Activated B cell treated with CpG ODN at 0.5 μM for 24 hours (primary cell): ENCODE results near the gene DLG2. TPM values are rescaled to one million over a fixed set of nuclear protein-coding genes. Genes with fewer than 3 reads are reported as not detected.

Experiments
- ATAC-seq: fragments of 200-7000 bp; cut with Tn5 transposase; one replicate; pipeline ENCODE4 v1.10.0; 2021; ENCODE audit warnings: low read depth, mild to moderate bottlenecking, moderate library complexity
- CTCF ChIA-PET: fragments of 350-600 bp; sonication (Branson Sonifier 250); formaldehyde crosslinking; loops from one replicate; lab custom pipeline; 2021; ENCODE audit warnings: antibody characterized with exemption; lab: Charles Lee
- POLR2A ChIA-PET: fragments of 350-600 bp; sonication (Branson Sonifier 250); formaldehyde crosslinking; loops from one replicate; lab custom pipeline; 2021; ENCODE audit warnings: antibody characterized with exemption; lab: Charles Lee
- DNase-seq: peaks from one replicate; pipeline ENCODE4 v3.0.0; 2022
- H3K27ac Mint-ChIP-seq: one replicate; pipeline ENCODE4 v1.8.0; 2020; ENCODE audit warnings: mixed read lengths
- H3K27me3 Mint-ChIP-seq: one replicate; pipeline ENCODE4 v1.8.0; 2021; ENCODE audit warnings: mixed read lengths
- H3K36me3 Mint-ChIP-seq: one replicate; pipeline ENCODE4 v1.8.0; 2021; ENCODE audit warnings: low read depth, mixed read lengths
- H3K4me1 Mint-ChIP-seq: one replicate; pipeline ENCODE4 v1.8.0; 2021; ENCODE audit warnings: mixed read lengths
- H3K4me3 Mint-ChIP-seq: one replicate; pipeline ENCODE4 v1.8.0; 2020; ENCODE audit warnings: mild to moderate bottlenecking, mixed read lengths
- H3K9me3 Mint-ChIP-seq: one replicate; pipeline ENCODE4 v1.8.0; 2020; ENCODE audit warnings: mixed read lengths
- intact Hi-C: fragments of 100-400 bp; cut with micrococcal nuclease; formaldehyde crosslinking; loops from one replicate; pipeline ENCODE4 v1.15.1; 2024
- total RNA-seq: library from RNA; stranded (reverse); gene quantifications from 2 replicates; pipeline ENCODE4 v1.2.3, GENCODE V29; 2022
- TF ChIP-seq, protein P1 (sequence below): fragments of 200-600 bp; IDR thresholded peaks from one replicate; pipeline ENCODE4 v1.8.0; 2022; ENCODE audit warnings: antibody characterized with exemption, mild to moderate bottlenecking

DLG2 gene
- total RNA-seq, 1 donor from 2014 or later = 2.7 TPM

DNA sequence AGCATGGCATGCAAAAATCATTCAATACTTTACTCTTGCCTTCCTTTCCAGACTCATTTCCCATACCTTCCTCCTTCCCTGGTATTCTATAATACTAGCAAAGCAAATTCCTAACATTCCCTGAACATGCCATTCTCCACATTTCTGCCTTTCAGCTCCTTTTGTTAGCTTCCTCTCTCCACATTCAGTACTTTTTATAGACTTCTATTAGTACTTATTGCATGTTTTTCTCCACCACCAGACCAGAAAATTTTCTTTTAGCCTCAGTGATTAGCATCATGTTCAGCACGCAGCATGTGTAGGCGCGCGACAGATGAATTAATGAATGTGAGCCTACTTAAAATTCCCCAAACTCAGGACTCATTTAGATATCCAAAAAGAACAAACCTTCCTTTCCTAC lies 935.3 kb downstream of the DLG2 start:
- ChIA-PET CTCF (no interaction called here), POLR2A (no interaction called here)
- no peaks in the 10 kb centered on the region for H3K27me3 Mint-ChIP-seq
- TF ChIP-seq, protein P1, sequence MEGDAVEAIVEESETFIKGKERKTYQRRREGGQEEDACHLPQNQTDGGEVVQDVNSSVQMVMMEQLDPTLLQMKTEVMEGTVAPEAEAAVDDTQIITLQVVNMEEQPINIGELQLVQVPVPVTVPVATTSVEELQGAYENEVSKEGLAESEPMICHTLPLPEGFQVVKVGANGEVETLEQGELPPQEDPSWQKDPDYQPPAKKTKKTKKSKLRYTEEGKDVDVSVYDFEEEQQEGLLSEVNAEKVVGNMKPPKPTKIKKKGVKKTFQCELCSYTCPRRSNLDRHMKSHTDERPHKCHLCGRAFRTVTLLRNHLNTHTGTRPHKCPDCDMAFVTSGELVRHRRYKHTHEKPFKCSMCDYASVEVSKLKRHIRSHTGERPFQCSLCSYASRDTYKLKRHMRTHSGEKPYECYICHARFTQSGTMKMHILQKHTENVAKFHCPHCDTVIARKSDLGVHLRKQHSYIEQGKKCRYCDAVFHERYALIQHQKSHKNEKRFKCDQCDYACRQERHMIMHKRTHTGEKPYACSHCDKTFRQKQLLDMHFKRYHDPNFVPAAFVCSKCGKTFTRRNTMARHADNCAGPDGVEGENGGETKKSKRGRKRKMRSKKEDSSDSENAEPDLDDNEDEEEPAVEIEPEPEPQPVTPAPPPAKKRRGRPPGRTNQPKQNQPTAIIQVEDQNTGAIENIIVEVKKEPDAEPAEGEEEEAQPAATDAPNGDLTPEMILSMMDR = no peak
- H3K36me3 Mint-ChIP-seq = no peaks in the 10 kb centered on the region
- H3K27ac Mint-ChIP-seq = no peak overlapping the region
- ATAC-seq (no peak), DNase-seq (no peak)
- no peaks in the 10 kb centered on the region for H3K9me3 Mint-ChIP-seq
- no peaks in the 10 kb centered on the region for H3K4me1 Mint-ChIP-seq
- H3K4me3 Mint-ChIP-seq = no peak overlapping the region
- intact Hi-C loops = no loop called here

DNA sequence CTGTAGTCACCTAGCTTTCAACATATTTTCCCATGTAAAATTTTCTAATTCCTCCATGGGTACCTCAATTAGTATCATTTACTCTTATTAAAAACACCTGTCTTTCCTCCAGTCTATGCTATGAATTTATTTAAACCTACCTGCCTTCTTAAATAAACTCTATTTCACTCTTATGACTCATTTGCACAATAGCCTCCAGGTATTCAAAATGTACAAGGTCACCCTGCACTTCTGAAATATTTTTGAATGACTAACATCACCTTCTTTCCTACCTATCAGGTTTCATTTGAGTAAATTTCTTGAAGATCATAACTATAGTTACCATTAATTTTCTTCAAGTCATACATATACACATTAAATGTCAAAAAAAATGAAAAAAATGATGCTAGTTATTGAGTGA lies 939.7 kb downstream of the DLG2 start:
- no peaks in the 10 kb centered on the region for H3K27me3 Mint-ChIP-seq
- H3K36me3 Mint-ChIP-seq = no peaks in the 10 kb centered on the region
- TF ChIP-seq, protein P1 = no peak
- H3K4me1 Mint-ChIP-seq = no peaks in the 10 kb centered on the region
- no peaks in the 10 kb centered on the region for H3K9me3 Mint-ChIP-seq
- ChIA-PET CTCF (no interaction called here), POLR2A (no interaction called here)
- no peak overlapping the region for H3K4me3 Mint-ChIP-seq
- ATAC-seq = no peak
- intact Hi-C loops = no loop called here
- H3K27ac Mint-ChIP-seq = no peak overlapping the region
- DNase-seq = no peak

DNA sequence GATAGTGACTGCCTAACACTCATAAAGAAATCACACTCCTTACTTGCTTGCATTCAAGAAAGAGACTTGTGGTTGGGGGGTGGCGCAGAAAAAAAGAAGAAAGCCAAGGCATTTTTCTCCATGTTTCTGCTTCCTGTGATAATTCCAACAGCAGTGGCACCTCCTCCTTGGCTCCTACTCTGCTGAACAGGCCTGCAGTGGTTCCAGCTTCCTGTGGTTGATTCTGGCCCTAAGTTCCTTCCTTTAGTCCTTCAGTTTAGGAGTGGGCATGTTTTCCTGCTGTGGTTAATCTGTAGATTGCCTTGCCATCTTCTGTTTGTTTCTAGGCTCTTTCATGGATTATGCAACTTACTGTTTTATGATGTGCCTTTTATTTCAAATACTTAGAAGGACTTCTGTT lies 940.4 kb downstream of the DLG2 start:
- no peak overlapping the region for H3K4me3 Mint-ChIP-seq
- intact Hi-C loops = no loop called here
- DNase-seq = no peak
- no peaks in the 10 kb centered on the region for H3K4me1 Mint-ChIP-seq
- H3K36me3 Mint-ChIP-seq = no peaks in the 10 kb centered on the region
- no peak for ATAC-seq
- TF ChIP-seq, protein P1 = no peak
- H3K9me3 Mint-ChIP-seq = no peaks in the 10 kb centered on the region
- ChIA-PET POLR2A (no interaction called here), CTCF (no interaction called here)
- H3K27me3 Mint-ChIP-seq = no peaks in the 10 kb centered on the region
- no peak overlapping the region for H3K27ac Mint-ChIP-seq

DNA sequence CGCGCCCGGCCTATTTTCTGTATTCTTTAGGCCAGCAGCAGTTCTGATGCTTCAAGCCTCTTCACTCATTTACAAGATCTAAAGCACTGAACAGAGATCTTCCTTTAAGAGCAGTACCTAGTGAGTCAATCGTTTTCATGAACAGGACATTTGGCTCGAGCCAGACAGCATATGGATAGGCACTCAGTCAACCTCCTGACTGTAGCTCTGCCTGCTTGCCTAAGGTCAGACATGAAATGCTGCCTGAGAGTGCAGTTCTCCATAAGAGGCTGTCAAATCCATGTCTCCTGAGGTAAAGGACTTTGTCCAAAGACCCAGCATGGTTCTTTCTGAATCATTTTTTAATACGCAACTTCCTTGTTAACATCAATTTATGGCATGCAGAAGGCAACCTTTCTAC lies 941.2 kb downstream of the DLG2 start:
- Mint-ChIP-seq H3K9me3 (no peaks in the 10 kb centered on the region), H3K4me1 (no peaks in the 10 kb centered on the region), H3K27ac (no peak overlapping the region), H3K27me3 (no peaks in the 10 kb centered on the region), H3K36me3 (no peaks in the 10 kb centered on the region), H3K4me3 (no peak overlapping the region)
- DNase-seq (no peak), ATAC-seq (no peak)
- intact Hi-C loops = no loop called here
- CTCF ChIA-PET = no interaction called here
- TF ChIP-seq, protein P1 = no peak
- POLR2A ChIA-PET = no interaction called here

DNA sequence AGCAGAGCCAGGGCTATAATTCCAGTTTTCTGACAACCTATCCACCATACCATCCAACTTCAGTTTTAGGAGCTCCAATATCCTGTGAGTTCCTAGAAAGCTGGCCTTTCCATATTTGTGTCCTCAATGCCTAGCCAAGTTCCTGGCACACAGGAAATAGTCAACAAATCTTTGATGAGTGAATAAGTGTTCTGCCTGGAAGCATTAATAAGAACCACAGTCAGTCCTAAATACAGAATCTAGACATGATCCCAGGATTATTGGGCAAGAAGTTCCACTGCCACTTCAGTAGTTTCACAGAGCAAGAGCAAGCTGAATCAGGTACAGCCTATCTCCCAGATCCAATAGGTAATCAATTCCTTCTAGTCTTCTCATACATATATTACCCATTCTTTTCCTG lies 942.0 kb downstream of the DLG2 start:
- DNase-seq (no peak), ATAC-seq (no peak)
- H3K9me3 Mint-ChIP-seq = no peaks in the 10 kb centered on the region
- H3K27ac Mint-ChIP-seq = no peak overlapping the region
- ChIA-PET CTCF (no interaction called here), POLR2A (no interaction called here)
- intact Hi-C loops = no loop called here
- no peak overlapping the region for H3K4me3 Mint-ChIP-seq
- H3K4me1 Mint-ChIP-seq = no peaks in the 10 kb centered on the region
- TF ChIP-seq, protein P1 = no peak
- no peaks in the 10 kb centered on the region for H3K27me3 Mint-ChIP-seq
- no peaks in the 10 kb centered on the region for H3K36me3 Mint-ChIP-seq
